ENCODE measurements around the gene CNGB1. TPM values are rescaled to one million over a fixed set of nuclear protein-coding genes. Genes with fewer than 3 reads are reported as not detected.
A peak's percentile ranks its signal among the peaks of the same experiment; 100 is the strongest.
"Not testable (repeated sequence)": the region's sequence is repeated elsewhere in the genome, so short reads cannot be mapped to it uniquely, and the experiment has no call there.

CNGB1 gene
- total RNA-seq, 1 experiment from 2014 or later = not detected

- POLR2A ChIA-PET = no interaction called here
These were observed 122.7 kb downstream of the CNGB1 start for GRCh38 chr16:57848181-57848580.

GRCh38 chr16:57846931-57847330, 124.0 kb downstream of the CNGB1 start:
- peaks cover 16% of the 10 kb centered on the region for H3K4me1 ChIP-seq
- H3K9me3 Mint-ChIP-seq (ENCODE audit: unreplicated experiment); H3K4me3 Mint-ChIP-seq (ENCODE audit: unreplicated experiment); H3K36me3 Mint-ChIP-seq (ENCODE audit: insufficient read depth, unreplicated experiment); H3K4me3 ChIP-seq (ENCODE audit: low read depth, low read length); DNase-seq; H3K27me3 Mint-ChIP-seq (ENCODE audit: insufficient read depth, unreplicated experiment); BruUV-seq (replicated peaks); H3K27me3 ChIP-seq (replicated peaks; ENCODE audit: control insufficient read depth, insufficient read depth, low read length); H3K9me3 ChIP-seq; intact Hi-C loops (cut with micrococcal nuclease; ENCODE audit: unreplicated experiment); H3K36me3 ChIP-seq (ENCODE audit: control insufficient read depth, insufficient read depth, low read length): not testable (repeated sequence)
- Mint-ChIP-seq H3K4me1 (ENCODE audit: low read depth, unreplicated experiment) (peaks cover 13% of the 10 kb centered on the region), H3K27ac (ENCODE audit: unreplicated experiment) (peak overlapping the region; percentile 45)
- CTCF ChIA-PET = interaction anchor here (0.6 to 0.9 kb wide), 2 partner anchors 16 to 51 kb away, joined by 3 read pairs; no protein-coding TSS in a partner anchor
- POLR2A ChIA-PET = interaction anchor here (0.8 kb wide), 1 partner anchor 31 kb away, joined by 3 read pairs; no protein-coding TSS in a partner anchor

More at GRCh38 chr16:57848181-57848580, 122.7 kb downstream of the CNGB1 start:
- H3K27ac Mint-ChIP-seq (ENCODE audit: unreplicated experiment) = no peak overlapping the region
- no peak overlapping the region for H3K4me3 Mint-ChIP-seq (ENCODE audit: unreplicated experiment)
- intact Hi-C loops (cut with micrococcal nuclease; ENCODE audit: unreplicated experiment) = no loop called here
- Histone ChIP-seq H3K27me3 (replicated peaks; ENCODE audit: control insufficient read depth, insufficient read depth, low read length) (no peaks in the 10 kb centered on the region), H3K4me3 (ENCODE audit: low read depth, low read length) (no peak overlapping the region), H3K36me3 (ENCODE audit: control insufficient read depth, insufficient read depth, low read length) (no peaks in the 10 kb centered on the region), H3K9me3 (no peaks in the 10 kb centered on the region), H3K4me1 (peaks cover 16% of the 10 kb centered on the region)
- peaks cover 8% of the 10 kb centered on the region for H3K4me1 Mint-ChIP-seq (ENCODE audit: low read depth, unreplicated experiment)
- TF ChIP-seq, protein P1, sequence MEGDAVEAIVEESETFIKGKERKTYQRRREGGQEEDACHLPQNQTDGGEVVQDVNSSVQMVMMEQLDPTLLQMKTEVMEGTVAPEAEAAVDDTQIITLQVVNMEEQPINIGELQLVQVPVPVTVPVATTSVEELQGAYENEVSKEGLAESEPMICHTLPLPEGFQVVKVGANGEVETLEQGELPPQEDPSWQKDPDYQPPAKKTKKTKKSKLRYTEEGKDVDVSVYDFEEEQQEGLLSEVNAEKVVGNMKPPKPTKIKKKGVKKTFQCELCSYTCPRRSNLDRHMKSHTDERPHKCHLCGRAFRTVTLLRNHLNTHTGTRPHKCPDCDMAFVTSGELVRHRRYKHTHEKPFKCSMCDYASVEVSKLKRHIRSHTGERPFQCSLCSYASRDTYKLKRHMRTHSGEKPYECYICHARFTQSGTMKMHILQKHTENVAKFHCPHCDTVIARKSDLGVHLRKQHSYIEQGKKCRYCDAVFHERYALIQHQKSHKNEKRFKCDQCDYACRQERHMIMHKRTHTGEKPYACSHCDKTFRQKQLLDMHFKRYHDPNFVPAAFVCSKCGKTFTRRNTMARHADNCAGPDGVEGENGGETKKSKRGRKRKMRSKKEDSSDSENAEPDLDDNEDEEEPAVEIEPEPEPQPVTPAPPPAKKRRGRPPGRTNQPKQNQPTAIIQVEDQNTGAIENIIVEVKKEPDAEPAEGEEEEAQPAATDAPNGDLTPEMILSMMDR (IDR thresholded peaks at IDR 0.05; ENCODE audit: insufficient read depth in 1 of 2, low read depth in 1 of 2, low read length in 1 of 2, severe bottlenecking in 1 of 2, unreplicated experiment in 1 of 2) = no peak
- no TSS peak for BruUV-seq (replicated peaks)
- CTCF ChIA-PET = interaction anchor here (0.7 to 2.6 kb wide), 2 partner anchors 15 to 281 kb away, joined by 3 to 7 read pairs; no protein-coding TSS in a partner anchor
- H3K9me3 Mint-ChIP-seq (ENCODE audit: unreplicated experiment) = no peaks in the 10 kb centered on the region
- no peaks in the 10 kb centered on the region for H3K27me3 Mint-ChIP-seq (ENCODE audit: insufficient read depth, unreplicated experiment)
- H3K36me3 Mint-ChIP-seq (ENCODE audit: insufficient read depth, unreplicated experiment) = no peaks in the 10 kb centered on the region
- DNase-seq = no peak

GRCh38 chr16:57846078-57846697, 124.7 kb downstream of the CNGB1 start:
- Mint-ChIP-seq H3K4me1 (ENCODE audit: low read depth, unreplicated experiment) (peaks cover 16% of the 10 kb centered on the region), H3K27me3 (ENCODE audit: insufficient read depth, unreplicated experiment) (no peaks in the 10 kb centered on the region), H3K4me3 (ENCODE audit: unreplicated experiment) (peak overlapping the region; percentile 18), H3K9me3 (ENCODE audit: unreplicated experiment) (no peaks in the 10 kb centered on the region), H3K27ac (ENCODE audit: unreplicated experiment) (peak overlapping the region; percentile 0), H3K36me3 (ENCODE audit: insufficient read depth, unreplicated experiment) (no peaks in the 10 kb centered on the region)
- Histone ChIP-seq H3K9me3 (no peaks in the 10 kb centered on the region), H3K36me3 (ENCODE audit: control insufficient read depth, insufficient read depth, low read length) (no peaks in the 10 kb centered on the region), H3K27me3 (replicated peaks; ENCODE audit: control insufficient read depth, insufficient read depth, low read length) (no peaks in the 10 kb centered on the region), H3K4me3 (ENCODE audit: low read depth, low read length) (no peak overlapping the region), H3K4me1 (peaks cover 19% of the 10 kb centered on the region)
- peak; percentile 71 to 76 for DNase-seq
- BruUV-seq (replicated peaks) = no TSS peak
- CTCF ChIA-PET = interaction anchor here (0.6 to 0.9 kb wide), 2 partner anchors 17 to 52 kb away, joined by 3 read pairs; no protein-coding TSS in a partner anchor
- intact Hi-C loops (cut with micrococcal nuclease; ENCODE audit: unreplicated experiment) = no loop called here
- POLR2A ChIA-PET = interaction anchor here (0.8 kb wide), 1 partner anchor 30 kb away, joined by 3 read pairs; no protein-coding TSS in a partner anchor
- TF ChIP-seq, protein P1 (IDR thresholded peaks at IDR 0.05; ENCODE audit: insufficient read depth in 1 of 2, low read depth in 1 of 2, low read length in 1 of 2, severe bottlenecking in 1 of 2, unreplicated experiment in 1 of 2) = no peak

Data from Caco-2 (cell line).